ENCODE data around the gene C16orf90.

The C16orf90 gene

GRCh38 chr16:3514621-3515020 lies 19.3 kb upstream of the C16orf90 start:
- no peak for DNase-seq (ENCODE audit: low read depth)
- H3K4me3 ChIP-seq (ENCODE audit: low read depth, low read length) = no peak overlapping the region
- TF ChIP-seq CTCF (IDR thresholded peaks at IDR 0.05; ENCODE audit: insufficient read depth, low read depth, low read length, missing control alignments) = no peak

GRCh38 chr16:3513892-3514583 lies 18.7 kb upstream of the C16orf90 start:
- H3K4me3 ChIP-seq (ENCODE audit: low read depth, low read length) = no peak overlapping the region
- DNase-seq (ENCODE audit: low read depth) = peak; percentile 13
- TF ChIP-seq CTCF (IDR thresholded peaks at IDR 0.05; ENCODE audit: insufficient read depth, low read depth, low read length, missing control alignments) = no peak

DNA sequence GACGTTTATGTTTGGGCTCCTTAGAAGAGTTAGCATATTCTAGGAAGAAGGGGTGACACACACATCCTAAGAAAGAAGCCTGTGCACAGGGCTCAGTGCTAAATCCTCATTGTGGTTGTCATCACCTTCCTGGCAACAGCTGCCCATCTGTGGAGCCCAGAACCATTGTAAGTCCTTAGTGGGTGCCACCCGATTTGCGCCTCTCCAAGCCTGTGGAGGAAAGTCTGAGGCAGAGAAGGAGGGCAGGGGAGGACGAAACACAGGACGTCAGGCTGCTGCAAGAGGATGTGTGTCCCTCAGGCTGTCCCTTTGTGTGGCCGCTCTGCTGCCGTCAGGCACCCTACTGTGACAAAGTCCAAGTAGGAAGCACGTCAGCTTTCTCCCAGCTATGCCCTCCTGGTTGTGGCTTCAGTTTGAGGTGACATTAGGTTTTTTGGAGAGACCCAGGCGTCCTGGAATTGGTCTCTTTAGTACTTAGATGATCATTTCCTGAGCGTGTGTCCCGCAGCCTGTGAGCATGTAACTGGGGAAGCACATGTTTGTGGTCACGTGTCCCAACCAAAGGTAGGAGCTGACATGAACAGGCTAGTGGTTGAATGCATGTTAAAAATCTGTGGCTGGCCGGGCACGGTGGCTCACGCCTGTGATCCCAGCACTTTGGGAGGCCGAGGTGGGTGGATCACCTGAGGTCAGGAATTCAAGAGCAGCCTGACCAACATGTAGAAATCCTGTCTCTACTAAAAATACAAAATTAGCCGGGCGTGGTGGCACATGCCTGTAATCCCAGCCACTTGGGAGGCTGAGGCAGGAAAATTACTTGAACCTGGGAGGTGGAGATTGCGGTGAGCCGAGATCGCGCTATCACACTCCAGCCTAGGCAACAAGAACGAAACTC lies 16.2 kb upstream of the C16orf90 start:
- no peak overlapping the region for H3K4me3 ChIP-seq (ENCODE audit: low read depth, low read length)
- no peak for TF ChIP-seq CTCF (IDR thresholded peaks at IDR 0.05; ENCODE audit: insufficient read depth, low read depth, low read length, missing control alignments)
- DNase-seq (ENCODE audit: low read depth) = no peak

- H3K4me3 ChIP-seq (ENCODE audit: low read depth, low read length) = no peak overlapping the region
Observed at GRCh38 chr16:3510416-3510815, 15.1 kb upstream of the C16orf90 start.

GRCh38 chr16:3509470-3509928 lies 14.2 kb upstream of the C16orf90 start:
- peak; percentile 91 for DNase-seq (ENCODE audit: low read depth)
- TF ChIP-seq CTCF (IDR thresholded peaks at IDR 0.05; ENCODE audit: insufficient read depth, low read depth, low read length, missing control alignments) = no peak
- no peak overlapping the region for H3K4me3 ChIP-seq (ENCODE audit: low read depth, low read length)

More at GRCh38 chr16:3510416-3510815, 15.1 kb upstream of the C16orf90 start:
- no peak for DNase-seq (ENCODE audit: low read depth)
- no peak for TF ChIP-seq CTCF (IDR thresholded peaks at IDR 0.05; ENCODE audit: insufficient read depth, low read depth, low read length, missing control alignments)

- TF ChIP-seq CTCF (IDR thresholded peaks at IDR 0.05; ENCODE audit: insufficient read depth, low read depth, low read length, missing control alignments) = no peak
- no peak overlapping the region for H3K4me3 ChIP-seq (ENCODE audit: low read depth, low read length)
- no peak for DNase-seq (ENCODE audit: low read depth)
Observed at GRCh38 chr16:3508736-3509135, 13.4 kb upstream of the C16orf90 start.
